Transverse colon (tissue), 4 donors: ENCODE data around the gene ZNF419.
A peak's percentile ranks its signal among the peaks of the same experiment; 100 is the strongest.

ENCODE experiments used
- CTCF ChIP-seq, 5 experiments: fragments of 200-600 bp in 3 of 5; fragments of 450-650 bp in 2 of 5; sonication (generic) in 3 of 5; IDR thresholded peaks; 1 replicate in 2 of 5; 2 replicates in 3 of 5; pipeline ENCODE4 v1.5.1; 2016 to 2017; ENCODE audit warnings: antibody characterized with exemption in 5 of 5, inconsistent platforms in 3 of 5, mild to moderate bottlenecking in 2 of 5, moderate library complexity in 1 of 5
- EP300 ChIP-seq: sonication (generic); formaldehyde crosslinking; IDR thresholded peaks from one replicate; pipeline ENCODE4 v1.6.1; 2017; ENCODE audit warnings: antibody characterized with exemption, low read depth
- POLR2AphosphoS5 ChIP-seq, 3 donors: sonication (generic); formaldehyde crosslinking; IDR thresholded peaks; one replicate each; pipeline ENCODE4 v1.6.1; 2016; ENCODE audit warnings: antibody characterized with exemption in 3 of 3

GRCh38 chr19:57477191-57478008 lies 10.2 kb upstream of the ZNF419 start, which contains the start of gene ZNF772:
- TF ChIP-seq CTCF (IDR thresholded peaks at IDR 0.05) (peak; percentile 16 to 77 (median 50)), POLR2AphosphoS5 (IDR thresholded peaks at IDR 0.05) (no peak), EP300 (no peak)
